Osteocyte (in vitro differentiated cells): ENCODE data around the gene PPP1R18. TPM values are rescaled to one million over a fixed set of nuclear protein-coding genes. Genes with fewer than 3 reads are reported as not detected.
"Not testable (repeated sequence)": the region's sequence is repeated elsewhere in the genome, so short reads cannot be mapped to it uniquely, and the experiment has no call there.

Source experiments
- DNase-seq: peaks from one replicate; pipeline ENCODE4 v3.0.0; 2021; ENCODE audit warnings: mixed read lengths; ENCODE audit not compliant: unreplicated experiment; ENCODE audit errors: extremely low spot score
- H3K27ac Mint-ChIP-seq: one replicate; pipeline ENCODE4 v1.8.0; 2021; ENCODE audit warnings: mild to moderate bottlenecking, mixed read lengths; ENCODE audit not compliant: unreplicated experiment
- H3K27me3 Mint-ChIP-seq: one replicate; pipeline ENCODE4 v1.8.0; 2021; ENCODE audit warnings: mixed read lengths; ENCODE audit not compliant: unreplicated experiment
- H3K36me3 Mint-ChIP-seq: one replicate; pipeline ENCODE4 v1.8.0; 2021; ENCODE audit warnings: mixed read lengths; ENCODE audit not compliant: unreplicated experiment
- H3K4me1 Mint-ChIP-seq: one replicate; pipeline ENCODE4 v1.8.0; 2021; ENCODE audit warnings: mixed read lengths; ENCODE audit not compliant: unreplicated experiment
- H3K4me3 Mint-ChIP-seq: one replicate; pipeline ENCODE4 v1.8.0; 2021; ENCODE audit warnings: mild to moderate bottlenecking, moderate library complexity, mixed read lengths; ENCODE audit not compliant: unreplicated experiment
- H3K9me3 Mint-ChIP-seq: one replicate; pipeline ENCODE4 v1.8.0; 2021; ENCODE audit warnings: mixed read lengths; ENCODE audit not compliant: unreplicated experiment
- CTCF ChIP-seq: fragments of 200-600 bp; sonication (generic); IDR thresholded peaks from 2 replicates; pipeline ENCODE4 v1.5.0; 2021; ENCODE audit warnings: antibody characterized with exemption, mild to moderate bottlenecking, moderate library complexity
- total RNA-seq: library from RNA; stranded (reverse); gene quantifications from 2 replicates; pipeline ENCODE4 v1.2.1, GENCODE V29; 2021

Gene PPP1R18
- total RNA-seq, 1 donor from 2014 or later, result 134 TPM

GRCh38 chr6:30722280-30723112 is 36.1 kb upstream of the PPP1R18 start:
- peaks cover 55% of the 10 kb centered on the region for H3K4me1 Mint-ChIP-seq
- H3K27me3 Mint-ChIP-seq, result no peaks in the 10 kb centered on the region
- peaks cover 43% of the 10 kb centered on the region for H3K36me3 Mint-ChIP-seq

GRCh38 chr6:30722025-30722279 is 35.5 kb upstream of the PPP1R18 start:
- Mint-ChIP-seq H3K4me1 (peaks cover 58% of the 10 kb centered on the region), H3K27ac (peak overlapping the region; percentile 69), H3K4me3 (peak overlapping the region; percentile 96), H3K36me3 (peaks cover 43% of the 10 kb centered on the region)
- DNase-seq, H3K9me3 Mint-ChIP-seq, H3K27me3 Mint-ChIP-seq: not testable (repeated sequence)

More at GRCh38 chr6:30722280-30723112, 36.1 kb upstream of the PPP1R18 start:
- DNase-seq, result peak; percentile 93
- Mint-ChIP-seq H3K9me3 (no peaks in the 10 kb centered on the region), H3K4me3 (peak overlapping the region; percentile 96), H3K27ac (peak overlapping the region; percentile 69)
- peak; percentile 94 for TF ChIP-seq CTCF

GRCh38 chr6:30721198-30722024 is 35.0 kb upstream of the PPP1R18 start:
- peak; percentile 58 for TF ChIP-seq CTCF
- DNase-seq, result peak; percentile 97
- Mint-ChIP-seq H3K27me3 (no peaks in the 10 kb centered on the region), H3K36me3 (peaks cover 43% of the 10 kb centered on the region), H3K27ac (peak overlapping the region; percentile 96), H3K9me3 (no peaks in the 10 kb centered on the region), H3K4me3 (peak overlapping the region; percentile 96), H3K4me1 (peaks cover 62% of the 10 kb centered on the region)

- no peaks in the 10 kb centered on the region for H3K27me3 Mint-ChIP-seq
- peaks cover 43% of the 10 kb centered on the region for H3K36me3 Mint-ChIP-seq
- no peak for DNase-seq
- peak overlapping the region; percentile 96 for H3K27ac Mint-ChIP-seq
- no peak for TF ChIP-seq CTCF
- peak overlapping the region; percentile 96 for H3K4me3 Mint-ChIP-seq
- H3K4me1 Mint-ChIP-seq, result peaks cover 64% of the 10 kb centered on the region
- H3K9me3 Mint-ChIP-seq, result no peaks in the 10 kb centered on the region
These were observed 34.3 kb upstream of the PPP1R18 start for GRCh38 chr6:30720738-30721197.

GRCh38 chr6:30719791-30720737 is 33.6 kb upstream of the PPP1R18 start, which contains the start of gene TUBB:
Gene TUBB (plus strand): TSS chr6:30720352. CDS start chr6:30720507, 155 bp downstream.
- Mint-ChIP-seq H3K9me3 (no peaks in the 10 kb centered on the region), H3K27me3 (no peaks in the 10 kb centered on the region), H3K27ac (peak within 1 kb of the TSS; percentile 96), H3K36me3 (peaks cover 40% of the 10 kb centered on the region), H3K4me1 (peaks cover 60% of the 10 kb centered on the region), H3K4me3 (peak within 1 kb of the TSS; percentile 96)
- peak; percentile 98 for DNase-seq
- TF ChIP-seq CTCF, result no peak
